Calu3 (cell line): ENCODE results near the gene RAC2. TPM values are rescaled to one million over a fixed set of nuclear protein-coding genes. Genes with fewer than 3 reads are reported as not detected.

Experiments used
- BruUV-seq: library from RNA; stranded (reverse); fragments of 400-500 nt; replicated peaks from 2 replicates; lab custom pipeline; 2021; lab: Mats Ljungman, UMichigan
- CTCF ChIA-PET: fragments of 300-600 bp; sonication (Branson Sonifier 250); formaldehyde crosslinking; loops from one replicate; lab custom pipeline; 2022; ENCODE audit warnings: antibody characterized with exemption; lab: Charles Lee
- DNase-seq: peaks from one replicate; pipeline ENCODE4 v3.0.0; 2022
- H3K27ac Mint-ChIP-seq: one replicate; pipeline ENCODE4 v1.8.0; 2022; ENCODE audit warnings: mixed read lengths; ENCODE audit not compliant: unreplicated experiment
- H3K27me3 Mint-ChIP-seq: one replicate; pipeline ENCODE4 v1.8.0; 2022; ENCODE audit warnings: mixed read lengths; ENCODE audit not compliant: unreplicated experiment
- H3K36me3 Mint-ChIP-seq: one replicate; pipeline ENCODE4 v1.8.0; 2022; ENCODE audit warnings: mild to moderate bottlenecking, moderate library complexity, mixed read lengths; ENCODE audit not compliant: insufficient read depth, unreplicated experiment
- H3K4me1 Mint-ChIP-seq: one replicate; pipeline ENCODE4 v1.8.0; 2022; ENCODE audit warnings: mild to moderate bottlenecking, low read depth, mixed read lengths; ENCODE audit not compliant: unreplicated experiment
- H3K4me3 Mint-ChIP-seq: one replicate; pipeline ENCODE4 v1.8.0; 2022; ENCODE audit warnings: mild to moderate bottlenecking, low read depth, moderate library complexity, mixed read lengths; ENCODE audit not compliant: unreplicated experiment
- H3K9me3 Mint-ChIP-seq: one replicate; pipeline ENCODE4 v1.8.0; 2022; ENCODE audit warnings: low read depth, mixed read lengths; ENCODE audit not compliant: unreplicated experiment
- intact Hi-C: fragments of 100-400 bp; cut with micrococcal nuclease; formaldehyde crosslinking; loops from one replicate; pipeline ENCODE4 v1.10.0; 2022; ENCODE audit not compliant: unreplicated experiment
- total RNA-seq: library from RNA; stranded (reverse); gene quantifications from 2 replicates; pipeline ENCODE4 v1.2.3, GENCODE V29; 2022
- TF ChIP-seq, protein P1 (sequence below): fragments of 200-600 bp; IDR thresholded peaks from one replicate; pipeline ENCODE4 v1.8.0; 2022; ENCODE audit warnings: antibody characterized with exemption; ENCODE audit not compliant: unreplicated experiment

RAC2 gene
- total RNA-seq, 1 experiment from 2014 or later, result 21.0 TPM

DNA sequence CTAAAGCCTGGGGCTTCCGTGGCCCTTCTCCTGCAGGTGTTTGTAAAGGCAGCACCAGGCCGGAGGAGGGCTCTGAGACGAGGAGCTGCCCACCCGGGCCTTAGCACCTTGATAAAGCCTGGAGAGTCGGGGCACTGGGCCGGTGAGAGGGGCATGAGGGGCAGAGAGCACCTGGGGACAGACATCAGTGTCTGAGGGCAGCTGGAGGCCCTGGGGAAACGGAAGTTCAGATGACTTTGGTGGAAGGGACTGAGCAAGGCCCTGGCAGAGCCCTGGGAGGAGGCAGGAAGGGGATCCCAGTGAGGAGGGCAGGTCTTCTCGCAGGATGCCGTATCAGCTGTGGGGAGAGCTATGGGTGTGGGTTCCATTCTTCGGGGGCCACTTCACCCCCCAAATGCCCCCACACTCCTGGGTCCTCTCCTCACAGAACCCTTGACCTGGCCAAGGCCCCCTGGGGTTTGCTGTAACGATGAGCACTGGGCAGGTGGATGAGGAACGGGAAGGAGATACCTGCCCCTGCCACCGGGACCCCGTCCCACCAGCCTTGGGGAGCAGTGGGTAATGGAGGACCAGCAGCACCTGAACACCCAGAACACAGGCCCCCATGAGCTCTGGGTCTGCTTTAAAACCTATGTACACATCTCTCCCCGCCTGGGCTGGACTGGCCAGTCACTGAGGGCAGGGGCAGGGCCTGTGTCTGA lies 63.4 kb downstream of the RAC2 start:
- no peak overlapping the region for H3K4me3 Mint-ChIP-seq
- peaks cover 13% of the 10 kb centered on the region for H3K36me3 Mint-ChIP-seq
- no peaks in the 10 kb centered on the region for H3K9me3 Mint-ChIP-seq
- no TSS peak for BruUV-seq
- intact Hi-C loops, result no loop called here
- no peak for DNase-seq
- H3K27me3 Mint-ChIP-seq, result peaks cover 28% of the 10 kb centered on the region
- TF ChIP-seq, protein P1, sequence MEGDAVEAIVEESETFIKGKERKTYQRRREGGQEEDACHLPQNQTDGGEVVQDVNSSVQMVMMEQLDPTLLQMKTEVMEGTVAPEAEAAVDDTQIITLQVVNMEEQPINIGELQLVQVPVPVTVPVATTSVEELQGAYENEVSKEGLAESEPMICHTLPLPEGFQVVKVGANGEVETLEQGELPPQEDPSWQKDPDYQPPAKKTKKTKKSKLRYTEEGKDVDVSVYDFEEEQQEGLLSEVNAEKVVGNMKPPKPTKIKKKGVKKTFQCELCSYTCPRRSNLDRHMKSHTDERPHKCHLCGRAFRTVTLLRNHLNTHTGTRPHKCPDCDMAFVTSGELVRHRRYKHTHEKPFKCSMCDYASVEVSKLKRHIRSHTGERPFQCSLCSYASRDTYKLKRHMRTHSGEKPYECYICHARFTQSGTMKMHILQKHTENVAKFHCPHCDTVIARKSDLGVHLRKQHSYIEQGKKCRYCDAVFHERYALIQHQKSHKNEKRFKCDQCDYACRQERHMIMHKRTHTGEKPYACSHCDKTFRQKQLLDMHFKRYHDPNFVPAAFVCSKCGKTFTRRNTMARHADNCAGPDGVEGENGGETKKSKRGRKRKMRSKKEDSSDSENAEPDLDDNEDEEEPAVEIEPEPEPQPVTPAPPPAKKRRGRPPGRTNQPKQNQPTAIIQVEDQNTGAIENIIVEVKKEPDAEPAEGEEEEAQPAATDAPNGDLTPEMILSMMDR, result no peak
- H3K4me1 Mint-ChIP-seq, result peaks cover 38% of the 10 kb centered on the region
- H3K27ac Mint-ChIP-seq, result no peak overlapping the region
- CTCF ChIA-PET, result no interaction called here

DNA sequence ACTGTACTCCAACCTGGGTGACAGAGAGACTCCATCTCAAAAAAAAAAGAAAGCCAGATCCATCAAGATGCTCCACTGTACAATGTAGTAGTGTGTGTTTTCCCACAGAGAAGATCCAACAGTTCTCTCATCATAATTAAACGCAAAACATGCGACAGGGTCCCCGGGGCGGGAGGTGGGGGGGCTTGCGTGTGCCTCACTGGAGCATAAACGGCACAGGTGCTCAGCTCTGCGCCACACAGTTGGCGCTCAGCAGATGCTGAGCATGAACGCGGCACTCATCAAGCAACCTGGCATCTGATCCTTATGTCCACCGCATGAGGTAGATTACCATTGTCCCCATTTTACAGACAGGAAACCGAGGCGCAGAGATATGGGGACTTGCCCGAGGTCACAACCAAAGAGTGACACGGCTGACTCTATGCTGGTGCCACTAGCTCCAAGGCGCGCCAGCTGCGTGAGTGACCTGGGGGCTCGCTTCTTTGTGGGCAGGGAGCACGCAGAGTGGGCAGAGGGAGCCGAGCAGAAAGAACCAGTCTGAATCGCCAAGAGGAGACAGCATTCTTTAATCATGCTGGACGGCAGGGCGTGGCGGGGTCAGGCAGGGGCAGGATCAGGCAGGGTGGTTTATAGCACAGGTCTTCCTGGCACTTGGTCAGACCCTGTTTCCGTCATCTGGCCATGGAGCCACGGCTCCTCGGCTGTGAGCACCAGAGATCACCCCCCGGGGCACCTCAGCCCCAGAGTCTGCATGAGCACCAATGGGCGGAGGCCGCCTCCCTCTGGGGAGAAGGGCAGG lies 64.2 kb downstream of the RAC2 start:
- intact Hi-C loops, result no loop called here
- no peak overlapping the region for H3K27ac Mint-ChIP-seq
- peaks cover 36% of the 10 kb centered on the region for H3K4me1 Mint-ChIP-seq
- CTCF ChIA-PET, result no interaction called here
- H3K9me3 Mint-ChIP-seq, result no peaks in the 10 kb centered on the region
- TF ChIP-seq, protein P1, result no peak
- no peak overlapping the region for H3K4me3 Mint-ChIP-seq
- BruUV-seq, result no TSS peak
- DNase-seq, result no peak
- peaks cover 37% of the 10 kb centered on the region for H3K27me3 Mint-ChIP-seq
- peaks cover 13% of the 10 kb centered on the region for H3K36me3 Mint-ChIP-seq

DNA sequence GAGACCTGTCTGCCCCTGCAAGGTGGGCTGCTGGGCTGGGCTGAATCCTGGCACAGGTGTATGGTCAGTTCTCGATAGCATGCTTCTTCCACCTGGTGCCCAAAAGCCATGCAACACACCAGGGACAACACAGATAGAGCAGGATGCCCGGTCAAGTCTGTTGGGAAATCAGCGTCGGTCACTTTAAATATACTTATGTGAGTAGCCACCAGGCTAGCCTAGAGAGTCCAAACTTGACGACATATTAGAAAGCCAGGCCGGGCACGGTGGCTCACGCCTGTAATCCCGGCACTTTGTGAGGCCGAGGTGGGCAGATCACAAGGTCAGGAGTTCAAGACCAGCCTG lies 65.0 kb downstream of the RAC2 start:
- CTCF ChIA-PET, result no interaction called here
- no peaks in the 10 kb centered on the region for H3K9me3 Mint-ChIP-seq
- H3K4me3 Mint-ChIP-seq, result no peak overlapping the region
- peaks cover 36% of the 10 kb centered on the region for H3K4me1 Mint-ChIP-seq
- no TSS peak for BruUV-seq
- H3K27ac Mint-ChIP-seq, result no peak overlapping the region
- DNase-seq, result no peak
- H3K36me3 Mint-ChIP-seq, result peaks cover 13% of the 10 kb centered on the region
- peaks cover 44% of the 10 kb centered on the region for H3K27me3 Mint-ChIP-seq
- intact Hi-C loops, result no loop called here
- TF ChIP-seq, protein P1, result no peak

DNA sequence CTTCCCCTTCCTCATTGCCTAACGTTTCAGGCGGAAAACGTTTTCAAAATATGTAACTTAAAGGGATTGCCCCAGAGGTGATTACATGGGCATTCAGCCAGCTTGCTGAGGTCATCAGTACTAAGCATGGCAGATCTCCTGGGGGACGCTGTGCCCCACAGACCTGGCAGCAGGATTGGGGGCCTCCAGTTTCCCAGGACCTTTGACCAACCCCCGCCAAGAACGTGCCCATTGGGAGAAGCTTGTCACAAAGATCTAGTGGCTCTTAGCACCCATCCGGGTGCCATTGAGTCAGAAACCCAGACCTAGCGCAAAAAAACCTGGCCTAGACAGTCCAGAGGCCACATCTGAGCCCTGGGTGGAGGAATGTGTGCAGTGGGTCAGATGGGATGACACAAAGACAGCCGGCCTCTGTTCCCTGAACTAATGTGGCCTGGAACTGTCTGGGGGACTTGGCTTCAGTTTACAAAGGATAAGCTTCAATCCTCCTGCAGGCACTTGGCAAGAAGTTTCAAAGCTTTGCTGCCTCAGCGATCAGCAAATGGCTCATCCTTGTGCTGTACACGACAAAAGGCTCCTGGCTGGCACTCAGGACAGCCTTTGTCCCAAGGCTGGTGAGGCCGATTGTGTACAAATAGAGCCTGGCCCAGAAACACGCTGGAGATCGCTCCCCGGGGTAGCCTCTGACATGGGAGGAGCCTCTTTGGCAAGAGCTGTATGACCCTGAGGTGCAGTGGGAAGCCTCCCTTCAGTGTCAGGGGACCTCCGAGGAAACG lies 65.5 kb downstream of the RAC2 start:
- BruUV-seq, result no TSS peak
- Mint-ChIP-seq H3K4me1 (peaks cover 32% of the 10 kb centered on the region), H3K27me3 (peaks cover 47% of the 10 kb centered on the region), H3K4me3 (no peak overlapping the region), H3K36me3 (peaks cover 14% of the 10 kb centered on the region), H3K27ac (no peak overlapping the region), H3K9me3 (no peaks in the 10 kb centered on the region)
- CTCF ChIA-PET, result interaction anchor here (1.8 kb wide), 1 partner anchor 19 kb away, joined by 7 read pairs; no protein-coding TSS in a partner anchor
- no peak for DNase-seq
- TF ChIP-seq, protein P1, result no peak
- intact Hi-C loops, result no loop called here
